Adrenal gland (tissue), 12 donors: ENCODE results near the gene TPGS1. TPM values are rescaled to one million over a fixed set of nuclear protein-coding genes. Genes with fewer than 3 reads are reported as not detected.

Experiments used
- DNase-seq, 7 donors: peaks; one replicate each; pipeline ENCODE4 v3.0.0-alpha.2; 2019 to 2020
- H3K27ac ChIP-seq, 5 donors: fragments of 200-600 bp; sonication (generic) in 4 of 5; 1 replicate in 3 of 5; 2 replicates in 2 of 5; pipeline versions ENCODE4 v1.5.1 to v1.8.0; 2016 to 2020; ENCODE audit warnings: mild to moderate bottlenecking in 1 of 5
- H3K27me3 ChIP-seq: fragments of 200-600 bp; 2 replicates; pipeline ENCODE4 v1.8.0; 2021
- H3K36me3 ChIP-seq, 2 donors: fragments of 200-600 bp; replicated peaks in 1 of 2; 1 replicate in 1 of 2; 2 replicates in 1 of 2; pipeline versions ENCODE4 v1.5.1 to v1.8.0; 2018 to 2022
- H3K4me1 ChIP-seq, 2 donors: fragments of 200-600 bp; replicated peaks in 1 of 2; 1 replicate in 1 of 2; 2 replicates in 1 of 2; pipeline versions ENCODE4 v1.5.1 to v1.8.0; 2018 to 2021
- H3K4me3 ChIP-seq, 4 donors: fragments of 200-600 bp; sonication (generic) in 3 of 4; one replicate each; pipeline ENCODE4 v1.5.1; 2016 to 2018
- H3K9me3 ChIP-seq, 3 donors: fragments of 200-600 bp; sonication (generic) in 1 of 3; replicated peaks in 1 of 3; 1 replicate in 2 of 3; 2 replicates in 1 of 3; pipeline versions ENCODE4 v1.5.1 to v1.8.0; 2016 to 2021
- POLR2A ChIP-seq, 2 donors: fragments of 450-650 bp; IDR thresholded peaks; one replicate each; pipeline ENCODE4 v1.6.1; 2017; ENCODE audit warnings: antibody characterized with exemption in 2 of 2, mild to moderate bottlenecking in 2 of 2, moderate library complexity in 1 of 2
- WGBS, 4 donors: extraction: QIAGEN DNeasy Blood & Tissue Kit in 2 of 4; methylation state at CpG; one replicate each; pipeline versions ENCODE4 v1.1.5 to v1.1.7; 2013 to 2017; 5-methylcytosine and 5-hydroxymethylcytosine counted together
- intact Hi-C, 2 donors: fragments of 100-400 bp; cut with DNase I; formaldehyde crosslinking; loops; one replicate each; pipeline versions ENCODE4 v1.14.1 to v1.15.0; 2022 to 2023
- polyA plus RNA-seq, 3 donors: library from polyadenylated mRNA; stranded (reverse); fragments of 200-250 nt in 2 of 3; fragments of 350-450 nt in 1 of 3; fragmentation: Illumina TruSeq in 1 of 3; extraction: RNeasy Lipid Tissue Mini Kit (QIAGEN cat#74804) in 1 of 3; gene quantifications; one replicate each; pipeline ENCODE4 v1.2.3, GENCODE V29; 2013 to 2014
- total RNA-seq, 9 donors: library from RNA; depleted of rRNA in 4 of 9; stranded (reverse); fragments of >200 nt in 4 of 9; fragments of 120-200 nt in 1 of 9; fragmentation: NEBNext Ultra II Directional in 1 of 9; extraction: Animal tissue kit (Norgen Biotek cat#: 25700) in 1 of 9; gene quantifications; one replicate each; pipeline versions ENCODE4 v1.1.0 to v1.2.4, GENCODE V29; 2013 to 2023
- TF ChIP-seq, protein P1 (sequence below), 6 experiments: fragments of 450-650 bp in 4 of 6; fragments of 200-600 bp in 2 of 6; sonication (generic) in 1 of 6; IDR thresholded peaks; 1 replicate in 5 of 6; 2 replicates in 1 of 6; pipeline versions ENCODE4 v1.5.1 to v1.8.0; 2016 to 2021; ENCODE audit warnings: antibody characterized with exemption in 6 of 6, mild to moderate bottlenecking in 2 of 6, moderate library complexity in 1 of 6
- donor health status: healthy with polysubstance abuse.
- donor health status: Bipolar disorder and iron deficiency.
- donor health status: DM: yes; HTN: yes; CAD: no.
- donor health status: DM: no; HTN: no; CAD: no.
- donor health status: DM: no; HTN: no; CAD: no.
- donor health status: DM: yes; HTN: yes; CAD: no.

The TPGS1 gene
- total and polyA plus RNA-seq, 12 donors, result 0.07 to 123 (median 36.7) TPM

DNA sequence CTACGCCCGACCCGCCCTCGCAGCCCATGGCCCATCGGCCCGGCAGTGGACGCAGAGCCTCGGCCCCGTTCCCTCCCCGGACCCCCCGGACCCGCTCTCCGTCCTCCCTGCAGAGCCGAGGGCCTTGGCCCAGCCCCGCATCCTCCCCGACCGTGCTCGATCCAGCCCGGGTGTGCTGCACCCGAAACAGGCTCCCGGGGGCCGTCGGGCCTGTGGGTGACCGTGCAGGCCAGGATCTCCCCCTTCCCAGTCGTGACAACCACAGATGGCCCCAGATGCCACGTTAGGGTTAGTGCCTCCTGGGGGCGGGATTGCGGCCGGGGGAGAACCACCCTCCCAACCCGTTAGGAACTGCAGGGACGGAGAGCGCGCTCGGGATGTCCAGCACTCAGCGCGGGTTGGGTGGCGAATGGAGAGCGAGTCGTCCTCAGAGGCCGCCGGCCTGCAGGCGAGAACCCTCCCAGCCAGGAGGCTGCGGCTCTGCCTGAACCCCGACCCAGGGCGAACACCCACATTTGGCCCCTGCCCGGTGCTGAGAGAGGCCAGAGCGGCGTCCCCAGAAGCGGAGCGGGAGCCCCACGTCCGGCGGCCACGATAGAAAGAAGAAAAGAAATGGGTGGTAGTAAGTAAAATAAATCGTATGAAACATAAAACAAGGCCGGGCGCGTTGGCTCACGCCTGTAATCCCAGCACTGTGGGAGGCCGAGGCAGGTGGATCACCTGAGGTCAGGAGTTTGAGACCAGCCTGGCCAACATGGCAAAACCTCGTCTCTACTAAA, 17.7 kb upstream of the TPGS1 start:
- H3K9me3 ChIP-seq, result no peaks in the 10 kb centered on the region
- no peaks in the 10 kb centered on the region for H3K27me3 ChIP-seq
- H3K4me3 ChIP-seq, result peak overlapping the region in 3 of 4 donors; percentile 25 to 99 (median 87)
- TF ChIP-seq, protein P1, sequence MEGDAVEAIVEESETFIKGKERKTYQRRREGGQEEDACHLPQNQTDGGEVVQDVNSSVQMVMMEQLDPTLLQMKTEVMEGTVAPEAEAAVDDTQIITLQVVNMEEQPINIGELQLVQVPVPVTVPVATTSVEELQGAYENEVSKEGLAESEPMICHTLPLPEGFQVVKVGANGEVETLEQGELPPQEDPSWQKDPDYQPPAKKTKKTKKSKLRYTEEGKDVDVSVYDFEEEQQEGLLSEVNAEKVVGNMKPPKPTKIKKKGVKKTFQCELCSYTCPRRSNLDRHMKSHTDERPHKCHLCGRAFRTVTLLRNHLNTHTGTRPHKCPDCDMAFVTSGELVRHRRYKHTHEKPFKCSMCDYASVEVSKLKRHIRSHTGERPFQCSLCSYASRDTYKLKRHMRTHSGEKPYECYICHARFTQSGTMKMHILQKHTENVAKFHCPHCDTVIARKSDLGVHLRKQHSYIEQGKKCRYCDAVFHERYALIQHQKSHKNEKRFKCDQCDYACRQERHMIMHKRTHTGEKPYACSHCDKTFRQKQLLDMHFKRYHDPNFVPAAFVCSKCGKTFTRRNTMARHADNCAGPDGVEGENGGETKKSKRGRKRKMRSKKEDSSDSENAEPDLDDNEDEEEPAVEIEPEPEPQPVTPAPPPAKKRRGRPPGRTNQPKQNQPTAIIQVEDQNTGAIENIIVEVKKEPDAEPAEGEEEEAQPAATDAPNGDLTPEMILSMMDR (IDR thresholded peaks at IDR 0.05), result no peak
- TF ChIP-seq POLR2A (IDR thresholded peaks at IDR 0.05), result no peak
- intact Hi-C loops, result loop anchor here in 1 of 2 donors (10.0 kb wide), 1 partner anchor 145 kb away; the partner anchor contains the start of gene MIER2
- peaks cover 4 to 8% of the 10 kb centered on the region in 2 donors for H3K4me1 ChIP-seq
- peak overlapping the region; percentile 25 to 97 (median 95) for H3K27ac ChIP-seq
- DNase-seq, result peak in 3 of 7 donors; percentile 53 to 70 (median 56)
- WGBS, 4 donors, result 19 to 68% (median 34%) methylated on average over 31 to 61 of the region's 61 CpGs
- H3K36me3 ChIP-seq, result no peaks in the 10 kb centered on the region

DNA sequence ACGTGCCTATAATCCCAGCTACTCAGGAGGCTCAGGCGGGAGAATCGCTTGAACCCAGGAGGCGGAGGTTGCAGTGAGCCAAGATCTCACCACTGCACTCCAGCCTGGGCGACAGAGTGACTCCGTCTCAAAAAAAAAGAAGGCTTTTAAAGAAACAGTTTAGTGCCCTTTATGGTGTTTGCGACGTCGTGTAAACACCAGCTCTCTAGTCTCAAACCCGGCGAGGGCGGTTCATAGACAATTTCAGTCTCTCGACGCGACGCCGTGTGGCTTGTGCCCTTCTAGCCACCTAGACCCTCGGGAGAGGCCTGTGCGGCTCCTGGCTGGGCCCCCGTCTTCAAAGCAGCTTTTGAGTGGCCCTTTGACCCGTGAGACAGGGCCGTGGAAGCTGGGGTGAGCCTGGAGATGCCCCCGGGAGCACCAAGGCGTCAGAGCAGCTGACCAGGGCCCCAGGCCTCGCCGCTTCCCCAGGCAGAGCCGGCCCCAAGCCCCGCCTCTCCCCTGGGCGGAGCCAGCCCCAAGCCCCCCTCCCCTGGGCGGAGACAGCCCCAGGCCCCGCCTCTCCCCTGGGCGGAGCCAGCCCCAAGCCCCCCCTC, 16.1 kb upstream of the TPGS1 start:
- H3K36me3 ChIP-seq, result no peaks in the 10 kb centered on the region
- no peak overlapping the region for H3K4me3 ChIP-seq
- peak overlapping the region in 1 of 5 donors; percentile 25 for H3K27ac ChIP-seq
- H3K4me1 ChIP-seq, result peaks cover 1 to 11% of the 10 kb centered on the region in 2 donors
- TF ChIP-seq POLR2A (IDR thresholded peaks at IDR 0.05), result no peak
- TF ChIP-seq, protein P1 (IDR thresholded peaks at IDR 0.05), result no peak
- intact Hi-C loops, result loop anchor here in 1 of 2 donors (10.0 kb wide), 1 partner anchor 146 kb away; the partner anchor contains the start of gene MIER2
- 70 to 86% (median 78%) methylated on average over 21 to 31 of the region's 32 CpGs for WGBS, 4 donors
- peak in 2 of 7 donors; percentile 23 to 58 for DNase-seq
- H3K27me3 ChIP-seq, result peaks cover 5% of the 10 kb centered on the region
- no peaks in the 10 kb centered on the region for H3K9me3 ChIP-seq

- Histone ChIP-seq H3K9me3 (no peaks in the 10 kb centered on the region), H3K27me3 (peaks cover 5% of the 10 kb centered on the region), H3K27ac (no peak overlapping the region), H3K4me3 (no peak overlapping the region), H3K36me3 (no peaks in the 10 kb centered on the region), H3K4me1 (peaks cover 2 to 12% of the 10 kb centered on the region in 2 donors)
- TF ChIP-seq, protein P1 (IDR thresholded peaks at IDR 0.05), result no peak
- TF ChIP-seq POLR2A (IDR thresholded peaks at IDR 0.05), result no peak
- DNase-seq, result peak in 2 of 7 donors; percentile 26 to 49
- WGBS, 4 donors, result 54 to 77% (median 68%) methylated on average over 6 to 19 of the region's 19 CpGs
- intact Hi-C loops, result loop anchor here in 1 of 2 donors (10.0 kb wide), 1 partner anchor 147 kb away; the partner anchor contains the start of gene MIER2
Measured at GRCh38 chr19:492091-492531, 15.2 kb upstream of the TPGS1 start.
